Uterus (tissue), 4 donors: ENCODE data around the gene ASCL1. TPM values are rescaled to one million over a fixed set of nuclear protein-coding genes. Genes with fewer than 3 reads are reported as not detected.

Experiments
- DNase-seq, 2 donors: peaks; one replicate each; pipeline ENCODE4 v3.0.0-alpha.2; 2019 to 2020
- H3K27ac ChIP-seq, 2 donors: fragments of 200-600 bp; sonication (generic); 1 replicate in 1 of 2; 2 replicates in 1 of 2; pipeline ENCODE4 v1.5.1; 2016 to 2018
- H3K27me3 ChIP-seq, 2 donors: fragments of 200-600 bp; sonication (generic); one replicate each; pipeline ENCODE4 v1.5.1; 2018 to 2019; ENCODE audit warnings: control low read depth in 1 of 2
- H3K36me3 ChIP-seq, 2 donors: fragments of 200-600 bp; sonication (generic); one replicate each; pipeline ENCODE4 v1.5.1; 2019; ENCODE audit warnings: control low read depth in 1 of 2
- H3K4me1 ChIP-seq, 2 donors: fragments of 200-600 bp; sonication (generic); one replicate each; pipeline ENCODE4 v1.5.1; 2018 to 2019; ENCODE audit warnings: control low read depth in 1 of 2
- H3K4me3 ChIP-seq, 2 donors: fragments of 200-600 bp; sonication (generic); 1 replicate in 1 of 2; 2 replicates in 1 of 2; pipeline ENCODE4 v1.5.1; 2018 to 2019; ENCODE audit warnings: mild to moderate bottlenecking in 1 of 2
- H3K9me3 ChIP-seq, 2 donors: fragments of 200-600 bp; sonication (generic); one replicate each; pipeline ENCODE4 v1.5.1; 2019; ENCODE audit warnings: control low read depth in 1 of 2
- POLR2A ChIP-seq, 2 donors: fragments of 450-650 bp; IDR thresholded peaks; one replicate each; pipeline ENCODE4 v1.6.1; 2016; ENCODE audit warnings: antibody characterized with exemption in 2 of 2, mild to moderate bottlenecking in 1 of 2, moderate library complexity in 1 of 2
- intact Hi-C: fragments of 100-400 bp; cut with DNase I; formaldehyde crosslinking; loops from one replicate; pipeline ENCODE4 v1.15.1; 2023; ENCODE audit warnings: low total_unique reads
- total RNA-seq, 4 donors: library from RNA; depleted of rRNA in 3 of 4; stranded (reverse); fragments of >200 nt in 3 of 4; gene quantifications; one replicate each; pipeline versions ENCODE4 v1.1.0 to v1.2.4, GENCODE V29; 2014 to 2023
- TF ChIP-seq, protein P1 (sequence below), 4 experiments: fragments of 200-600 bp in 2 of 4; fragments of 450-650 bp in 2 of 4; sonication (generic) in 2 of 4; IDR thresholded peaks; one replicate each; pipeline ENCODE4 v1.5.1; 2016 to 2019; ENCODE audit warnings: antibody characterized with exemption in 4 of 4, mild to moderate bottlenecking in 2 of 4, moderate library complexity in 1 of 4
- donor health status: DM: yes; HTN: yes; CAD: no.

The ASCL1 gene
- total RNA-seq, result under 1 TPM in 1 of 4 donors, not detected in 3; 0.48 TPM

- DNase-seq, result no peak
- intact Hi-C loops, result no loop called here
- Histone ChIP-seq H3K27ac (no peak within 1 kb of the TSS), H3K4me1 (peaks cover 0 to 20% of the 10 kb centered on the region in 2 donors), H3K9me3 (no peaks in the 10 kb centered on the region), H3K36me3 (no peaks in the 10 kb centered on the region), H3K4me3 (peak within 1 kb of the TSS; percentile 7 to 27), H3K27me3 (peaks cover 0 to 56% of the 10 kb centered on the region in 2 donors)
- TF ChIP-seq, protein P1, sequence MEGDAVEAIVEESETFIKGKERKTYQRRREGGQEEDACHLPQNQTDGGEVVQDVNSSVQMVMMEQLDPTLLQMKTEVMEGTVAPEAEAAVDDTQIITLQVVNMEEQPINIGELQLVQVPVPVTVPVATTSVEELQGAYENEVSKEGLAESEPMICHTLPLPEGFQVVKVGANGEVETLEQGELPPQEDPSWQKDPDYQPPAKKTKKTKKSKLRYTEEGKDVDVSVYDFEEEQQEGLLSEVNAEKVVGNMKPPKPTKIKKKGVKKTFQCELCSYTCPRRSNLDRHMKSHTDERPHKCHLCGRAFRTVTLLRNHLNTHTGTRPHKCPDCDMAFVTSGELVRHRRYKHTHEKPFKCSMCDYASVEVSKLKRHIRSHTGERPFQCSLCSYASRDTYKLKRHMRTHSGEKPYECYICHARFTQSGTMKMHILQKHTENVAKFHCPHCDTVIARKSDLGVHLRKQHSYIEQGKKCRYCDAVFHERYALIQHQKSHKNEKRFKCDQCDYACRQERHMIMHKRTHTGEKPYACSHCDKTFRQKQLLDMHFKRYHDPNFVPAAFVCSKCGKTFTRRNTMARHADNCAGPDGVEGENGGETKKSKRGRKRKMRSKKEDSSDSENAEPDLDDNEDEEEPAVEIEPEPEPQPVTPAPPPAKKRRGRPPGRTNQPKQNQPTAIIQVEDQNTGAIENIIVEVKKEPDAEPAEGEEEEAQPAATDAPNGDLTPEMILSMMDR (IDR thresholded peaks at IDR 0.05), result no peak
- no peak for TF ChIP-seq POLR2A (IDR thresholded peaks at IDR 0.05)
Measured at GRCh38 chr12:102957339-102958050, at the start of gene ASCL1. ASCL1 (plus strand) TSS chr12:102957674; CDS start chr12:102958245, 571 bp downstream.

DNA sequence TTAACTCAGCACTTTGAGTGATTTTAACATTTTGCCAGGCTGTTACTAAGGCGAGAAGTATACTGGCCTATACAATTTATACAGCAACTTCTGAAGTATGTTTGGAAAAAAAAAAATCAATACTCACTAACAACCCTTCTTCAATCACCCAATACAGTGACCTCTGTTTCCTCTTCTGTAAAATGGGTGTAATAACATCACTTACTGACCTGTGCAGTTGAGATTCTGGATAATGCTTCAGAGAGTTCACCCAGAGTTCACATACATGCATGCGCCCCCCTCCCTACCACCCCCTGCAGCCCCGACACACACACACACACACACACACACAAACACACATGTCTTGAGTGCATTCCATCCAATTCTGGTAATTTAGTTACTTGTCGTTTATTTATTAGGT, 49.6 kb upstream of the ASCL1 start:
- no peaks in the 10 kb centered on the region for H3K27me3 ChIP-seq
- no peak overlapping the region for H3K27ac ChIP-seq
- H3K4me1 ChIP-seq, result no peaks in the 10 kb centered on the region
- intact Hi-C loops, result no loop called here
- H3K4me3 ChIP-seq, result no peak overlapping the region
- no peaks in the 10 kb centered on the region for H3K9me3 ChIP-seq
- H3K36me3 ChIP-seq, result no peaks in the 10 kb centered on the region
- no peak for TF ChIP-seq POLR2A (IDR thresholded peaks at IDR 0.05)
- TF ChIP-seq, protein P1 (IDR thresholded peaks at IDR 0.05), result no peak
- no peak for DNase-seq

DNA sequence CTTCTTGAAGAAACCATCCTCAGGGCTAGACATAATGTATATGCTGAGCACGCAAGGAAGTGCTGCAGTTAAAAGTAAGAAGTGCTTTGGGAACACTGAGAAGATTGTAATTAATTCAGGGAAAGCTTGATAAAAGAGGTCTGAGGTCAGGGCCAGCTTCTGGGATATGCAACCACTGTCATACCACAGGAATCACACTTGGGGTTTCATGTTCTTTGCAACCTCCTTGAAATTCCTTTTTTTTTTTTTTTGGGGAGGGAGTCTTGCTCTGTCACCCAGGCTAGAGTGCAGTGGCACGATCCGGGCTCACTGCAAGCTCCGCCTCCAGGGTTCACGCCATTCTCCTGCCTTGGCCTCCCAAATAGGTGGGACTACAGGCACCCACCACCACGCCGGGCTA, 47.3 kb upstream of the ASCL1 start:
- intact Hi-C loops, result no loop called here
- Histone ChIP-seq H3K4me3 (no peak overlapping the region), H3K27me3 (no peaks in the 10 kb centered on the region), H3K9me3 (no peaks in the 10 kb centered on the region), H3K36me3 (no peaks in the 10 kb centered on the region), H3K4me1 (no peaks in the 10 kb centered on the region), H3K27ac (no peak overlapping the region)
- DNase-seq, result no peak
- TF ChIP-seq, protein P1 (IDR thresholded peaks at IDR 0.05), result no peak
- no peak for TF ChIP-seq POLR2A (IDR thresholded peaks at IDR 0.05)

DNA sequence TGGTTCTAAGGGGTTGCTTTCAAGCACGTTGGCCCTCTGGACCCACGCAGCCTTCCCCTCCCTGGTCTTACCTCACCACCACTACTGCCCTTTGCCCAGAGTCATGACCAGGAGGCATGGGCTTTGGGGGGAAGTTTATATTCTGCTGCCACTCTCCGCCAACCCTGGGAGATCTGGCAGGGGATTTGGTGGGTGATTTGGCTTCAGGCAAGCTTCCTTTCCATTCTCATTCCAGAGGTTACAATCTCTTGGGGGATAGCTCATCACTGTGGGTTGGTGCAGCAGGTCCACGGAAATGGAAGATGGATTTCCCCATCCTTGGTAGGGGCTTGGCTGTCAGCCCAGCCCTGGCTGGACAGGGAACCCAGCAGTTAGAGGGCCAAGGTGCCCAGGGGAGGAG, 46.7 kb upstream of the ASCL1 start:
- Histone ChIP-seq H3K27ac (no peak overlapping the region), H3K4me3 (no peak overlapping the region), H3K27me3 (no peaks in the 10 kb centered on the region), H3K9me3 (no peaks in the 10 kb centered on the region), H3K36me3 (no peaks in the 10 kb centered on the region), H3K4me1 (no peaks in the 10 kb centered on the region)
- intact Hi-C loops, result no loop called here
- TF ChIP-seq, protein P1 (IDR thresholded peaks at IDR 0.05), result no peak
- no peak for TF ChIP-seq POLR2A (IDR thresholded peaks at IDR 0.05)
- no peak for DNase-seq

GRCh38 chr12:102911320-102911719, 46.2 kb upstream of the ASCL1 start:
- Histone ChIP-seq H3K9me3 (no peaks in the 10 kb centered on the region), H3K27ac (no peak overlapping the region), H3K36me3 (no peaks in the 10 kb centered on the region), H3K4me1 (no peaks in the 10 kb centered on the region), H3K27me3 (no peaks in the 10 kb centered on the region), H3K4me3 (no peak overlapping the region)
- intact Hi-C loops, result no loop called here
- TF ChIP-seq, protein P1 (IDR thresholded peaks at IDR 0.05), result no peak
- no peak for TF ChIP-seq POLR2A (IDR thresholded peaks at IDR 0.05)
- DNase-seq, result no peak
